NCI-H226 (cell line): ENCODE measurements around the gene IRAK2.
"Not testable (repeated sequence)": the region's sequence is repeated elsewhere in the genome, so short reads cannot be mapped to it uniquely, and the experiment has no call there.

Experiments used
- DNase-seq: peaks from one replicate; pipeline ENCODE4 v3.0.0-alpha.2; 2015

The IRAK2 gene

GRCh38 chr3:10164546-10165393 is at the start of gene IRAK2:
TSS of gene IRAK2 (plus strand) at chr3:10164919. CDS start at chr3:10164955, 36 bp downstream.
- DNase-seq: peak; percentile 56

- DNase-seq: peak; percentile 91
Observed at GRCh38 chr3:10115326-10116137, 49.2 kb upstream of the IRAK2 start, which contains the start of gene BRK1. TSS of gene BRK1 (plus strand) at chr3:10115675. CDS start at chr3:10115702, 27 bp downstream.

- peak; percentile 26 for DNase-seq
Observed at GRCh38 chr3:10116138-10116460, 48.6 kb upstream of the IRAK2 start.

GRCh38 chr3:10116928-10117327 is 47.8 kb upstream of the IRAK2 start:
- DNase-seq: no peak

- no peak for DNase-seq
Observed at GRCh38 chr3:10119376-10119775, 45.3 kb upstream of the IRAK2 start.

- DNase-seq: no peak
Observed at GRCh38 chr3:10121064-10121463, 43.7 kb upstream of the IRAK2 start.

- DNase-seq: no peak
Observed at GRCh38 chr3:10122724-10123123, 42.0 kb upstream of the IRAK2 start.

GRCh38 chr3:10135872-10136271 is 28.8 kb upstream of the IRAK2 start:
- DNase-seq: not testable (repeated sequence)

GRCh38 chr3:10136426-10137005 is 28.2 kb upstream of the IRAK2 start:
- no peak for DNase-seq

GRCh38 chr3:10137178-10137577 is 27.5 kb upstream of the IRAK2 start:
- peak; percentile 17 for DNase-seq

GRCh38 chr3:10140996-10141546 is 23.6 kb upstream of the IRAK2 start:
- DNase-seq: no peak

- no peak for DNase-seq
Observed at GRCh38 chr3:10142707-10143560, 21.8 kb upstream of the IRAK2 start.

GRCh38 chr3:10145685-10146084 is 19.0 kb upstream of the IRAK2 start:
- no peak for DNase-seq

GRCh38 chr3:10149226-10149625 is 15.5 kb upstream of the IRAK2 start:
- DNase-seq: no peak

- no peak for DNase-seq
Observed at GRCh38 chr3:10150987-10151386, 13.7 kb upstream of the IRAK2 start.

- DNase-seq: no peak
Observed at GRCh38 chr3:10154335-10155122, 10.2 kb upstream of the IRAK2 start.

- DNase-seq: no peak
Observed at GRCh38 chr3:10155123-10155472, 9.6 kb upstream of the IRAK2 start.

- DNase-seq: no peak
Observed at GRCh38 chr3:10155658-10156057, 9.1 kb upstream of the IRAK2 start.

- no peak for DNase-seq
Observed at GRCh38 chr3:10157031-10157430, 7.7 kb upstream of the IRAK2 start.

- DNase-seq: not testable (repeated sequence)
Observed at GRCh38 chr3:10158555-10158954, 6.2 kb upstream of the IRAK2 start.

- DNase-seq: no peak
Observed at GRCh38 chr3:10160346-10160745, 4.4 kb upstream of the IRAK2 start.

GRCh38 chr3:10160925-10161324 is 3.8 kb upstream of the IRAK2 start:
- DNase-seq: no peak
